GM19463 (cell line): ENCODE results near the gene SLC16A12.
"Not testable (repeated sequence)": the region's sequence is repeated elsewhere in the genome, so short reads cannot be mapped to it uniquely, and the experiment has no call there.

Experiments
- ATAC-seq: cut with Tn5 transposase; IDR thresholded peaks from one replicate; pipeline ENCODE4 v1.9.1; 2021; ENCODE audit warnings: mild to moderate bottlenecking, moderate library complexity; ENCODE audit not compliant: unreplicated experiment

SLC16A12 gene

DNA sequence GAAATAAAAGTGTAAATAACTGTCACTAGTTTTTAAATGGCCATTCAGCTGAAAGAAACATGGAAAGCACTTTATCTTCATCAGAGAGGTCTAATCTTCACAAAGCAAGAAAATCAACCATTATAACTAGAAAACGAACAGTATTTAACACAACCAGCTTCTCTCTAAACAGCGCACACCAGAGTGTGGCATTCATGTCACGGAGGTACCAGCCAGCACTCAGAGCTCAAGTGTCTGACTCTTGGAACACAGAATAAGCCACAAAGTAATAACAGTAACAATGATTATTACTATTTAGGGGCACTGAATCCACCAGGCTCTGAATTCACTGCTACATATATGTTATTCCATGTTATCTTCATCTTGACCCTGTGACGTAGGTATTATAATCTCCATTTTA is 60.9 kb downstream of the SLC16A12 start:
- ATAC-seq: no peak

GRCh38 chr10:89471110-89471809 is 64.1 kb downstream of the SLC16A12 start:
- ATAC-seq: no peak

DNA sequence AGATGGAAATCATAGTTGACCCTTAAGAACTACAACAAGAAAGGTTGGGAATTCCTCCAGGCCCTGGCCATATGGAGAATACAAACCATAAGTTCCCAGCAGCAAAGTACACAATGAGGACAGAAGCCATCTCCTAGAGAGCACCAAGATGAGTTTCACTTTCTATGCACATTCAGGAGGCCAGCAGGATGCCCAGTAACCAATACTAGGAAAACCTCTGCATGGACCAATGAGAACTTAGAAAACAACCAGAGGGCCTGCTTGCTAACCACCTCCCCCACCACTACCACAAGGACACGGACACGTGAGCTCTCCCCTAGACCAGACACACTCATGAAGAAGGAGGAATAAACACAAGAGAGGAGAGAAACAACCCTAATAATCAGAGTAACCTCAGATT is 64.8 kb downstream of the SLC16A12 start:
- no peak for ATAC-seq

GRCh38 chr10:89469517-89469916 is 65.9 kb downstream of the SLC16A12 start:
- ATAC-seq: no peak

- no peak for ATAC-seq
Observed at GRCh38 chr10:89468191-89468965, 67.0 kb downstream of the SLC16A12 start.

GRCh38 chr10:89466599-89467035 is 68.8 kb downstream of the SLC16A12 start:
- no peak for ATAC-seq

DNA sequence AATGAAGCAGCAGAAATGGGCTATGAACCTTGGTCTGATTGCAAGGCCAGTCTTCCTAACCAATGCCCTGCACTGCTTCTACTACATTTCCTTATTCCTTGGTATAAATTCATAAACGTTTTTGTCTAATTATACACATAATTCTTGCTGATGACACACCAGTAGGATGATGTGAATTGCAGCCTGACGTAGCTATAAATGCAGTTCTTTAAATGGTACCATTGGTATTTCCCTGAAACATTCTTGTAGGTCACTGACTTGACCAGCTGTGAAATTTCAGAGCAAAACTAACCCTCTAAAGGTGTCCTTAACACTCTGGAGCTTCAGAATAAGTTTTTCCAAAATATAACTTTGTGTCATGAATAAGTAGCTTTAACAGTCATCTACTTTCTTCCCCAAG is 70.2 kb downstream of the SLC16A12 start:
- ATAC-seq: no peak

GRCh38 chr10:89463846-89464537 is 71.4 kb downstream of the SLC16A12 start:
- no peak for ATAC-seq

DNA sequence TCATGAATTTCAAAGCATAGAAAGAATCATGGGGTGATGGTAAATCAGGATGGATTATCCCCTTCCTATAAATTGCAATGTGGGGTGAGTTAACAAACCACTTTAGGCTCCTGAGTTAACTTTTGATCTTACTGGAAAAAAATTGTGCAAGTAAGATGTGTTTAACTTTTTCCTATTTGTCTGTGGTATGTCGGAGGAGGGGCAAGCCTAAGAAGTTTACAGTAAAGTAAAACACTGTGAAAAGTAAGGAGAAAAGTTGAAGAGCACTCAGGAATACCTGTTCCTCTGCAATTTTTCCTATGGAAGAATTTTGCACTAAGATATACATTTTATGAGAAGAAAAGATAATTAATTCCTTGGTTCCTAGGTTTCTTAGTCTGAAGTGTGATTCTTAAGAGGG is 76.6 kb downstream of the SLC16A12 start:
- ATAC-seq: no peak

- no peak for ATAC-seq
Observed at GRCh38 chr10:89458291-89458690, 77.1 kb downstream of the SLC16A12 start.

GRCh38 chr10:89454561-89455347 is 80.6 kb downstream of the SLC16A12 start:
- no peak for ATAC-seq

- no peak for ATAC-seq
Observed at GRCh38 chr10:89452193-89452592, 83.2 kb downstream of the SLC16A12 start.

- no peak for ATAC-seq
Observed at GRCh38 chr10:89450901-89451300, 84.5 kb downstream of the SLC16A12 start.

DNA sequence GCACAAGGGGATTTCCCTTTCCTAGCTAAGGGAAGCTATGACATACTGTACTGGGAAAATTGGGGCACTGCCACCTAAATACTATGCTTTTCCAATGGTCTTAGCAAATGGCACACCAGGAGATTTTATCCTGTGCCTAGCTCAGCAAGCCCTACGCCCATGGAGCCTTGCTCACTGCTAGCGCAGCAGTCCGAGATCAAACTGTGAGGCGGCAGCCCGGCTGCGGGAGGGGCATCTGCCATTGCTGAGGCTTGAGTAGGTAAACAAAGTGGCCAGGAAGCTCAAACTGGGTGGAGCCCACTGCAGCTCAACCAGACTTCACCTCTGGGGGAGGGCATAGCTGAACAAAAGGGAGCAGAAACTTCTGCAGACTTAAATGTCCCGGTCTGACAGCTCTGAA is 90.6 kb downstream of the SLC16A12 start:
- ATAC-seq: not testable (repeated sequence)

DNA sequence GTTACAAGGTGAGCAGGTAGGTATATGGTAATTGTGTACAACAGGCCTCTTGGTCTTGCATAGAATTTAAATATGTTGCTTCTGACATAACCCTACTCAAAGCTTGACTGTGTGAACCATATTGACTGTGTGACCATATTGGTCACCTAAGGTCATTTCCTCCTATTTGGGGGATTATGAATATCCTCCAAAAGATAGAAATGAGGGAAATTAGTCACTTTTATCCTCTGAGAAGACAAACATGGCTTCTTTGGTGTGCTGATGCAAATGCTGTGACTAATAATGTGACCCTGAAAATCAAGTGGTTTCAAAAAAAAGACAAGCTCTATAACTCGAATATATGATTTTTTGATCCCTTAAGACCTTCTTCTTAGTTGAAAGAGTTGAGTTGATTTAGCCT is 93.1 kb downstream of the SLC16A12 start:
- no peak for ATAC-seq

- no peak for ATAC-seq
Observed at GRCh38 chr10:89440226-89441009, 95.0 kb downstream of the SLC16A12 start.

DNA sequence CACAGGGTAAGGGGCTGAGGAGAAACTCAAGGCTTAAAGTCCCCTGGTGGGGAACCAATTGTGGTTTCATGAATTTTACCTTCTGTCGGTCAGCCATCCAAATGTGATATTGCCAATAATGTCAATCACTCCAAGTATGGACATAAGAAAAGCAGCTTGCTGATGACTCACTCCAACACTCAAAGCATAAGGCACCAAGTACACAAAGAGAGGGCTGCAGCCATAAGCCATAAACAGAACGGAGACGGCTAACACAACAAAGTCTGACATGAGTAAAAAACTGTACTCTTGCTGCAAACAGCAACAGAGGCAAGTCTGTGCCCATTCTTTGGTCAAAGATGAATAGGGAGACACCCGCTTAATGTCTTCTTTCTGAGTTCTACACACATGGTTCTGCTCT is 96.9 kb downstream of the SLC16A12 start:
- ATAC-seq: no peak

- ATAC-seq: no peak
Observed at GRCh38 chr10:89431977-89432376, 103.4 kb downstream of the SLC16A12 start.

DNA sequence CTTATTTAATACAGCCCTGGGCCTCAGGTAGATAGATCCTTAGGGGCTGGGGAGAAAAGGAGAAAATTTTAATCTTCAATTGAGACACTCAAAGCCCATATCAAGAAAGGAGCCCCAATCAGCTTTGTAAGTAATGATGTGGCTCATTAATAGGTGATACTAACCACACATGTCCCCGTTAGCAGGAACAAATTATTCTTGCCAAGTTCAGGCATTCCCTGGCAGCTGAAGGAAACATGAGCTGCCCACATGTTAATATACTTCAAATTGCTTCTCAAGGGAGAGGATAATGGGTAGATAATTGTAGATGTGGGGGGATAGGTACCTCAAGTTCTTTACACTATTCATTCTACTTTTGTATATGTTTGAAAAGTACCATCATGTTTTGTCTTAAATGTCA is 106.5 kb downstream of the SLC16A12 start:
- no peak for ATAC-seq

DNA sequence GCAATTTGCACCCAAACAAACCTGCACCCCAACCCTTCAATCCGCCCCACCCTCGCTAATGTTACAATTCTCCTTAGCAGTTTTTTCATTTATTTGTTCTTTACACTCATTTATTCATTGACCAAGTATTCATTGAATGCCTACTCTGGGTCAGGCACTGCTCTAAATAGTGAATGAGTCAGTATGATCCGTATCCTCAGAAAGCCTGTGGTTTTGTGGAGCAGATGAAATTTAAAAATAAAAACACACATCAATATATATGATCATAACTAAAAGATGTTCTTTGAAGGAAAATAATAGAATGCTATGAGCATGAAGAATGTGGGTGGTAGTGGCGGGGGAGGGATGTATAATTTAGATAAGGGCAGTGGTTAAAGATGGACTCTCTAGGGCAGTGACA is 107.8 kb downstream of the SLC16A12 start:
- ATAC-seq: no peak
